ENCODE data around the gene NKG7. TPM values are rescaled to one million over a fixed set of nuclear protein-coding genes. Genes with fewer than 3 reads are reported as not detected.

Gene NKG7, protein sequence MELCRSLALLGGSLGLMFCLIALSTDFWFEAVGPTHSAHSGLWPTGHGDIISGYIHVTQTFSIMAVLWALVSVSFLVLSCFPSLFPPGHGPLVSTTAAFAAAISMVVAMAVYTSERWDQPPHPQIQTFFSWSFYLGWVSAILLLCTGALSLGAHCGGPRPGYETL
- not detected in 5 replicates for total RNA-seq (2022; extraction: Qiagen RNA extraction)

DNA sequence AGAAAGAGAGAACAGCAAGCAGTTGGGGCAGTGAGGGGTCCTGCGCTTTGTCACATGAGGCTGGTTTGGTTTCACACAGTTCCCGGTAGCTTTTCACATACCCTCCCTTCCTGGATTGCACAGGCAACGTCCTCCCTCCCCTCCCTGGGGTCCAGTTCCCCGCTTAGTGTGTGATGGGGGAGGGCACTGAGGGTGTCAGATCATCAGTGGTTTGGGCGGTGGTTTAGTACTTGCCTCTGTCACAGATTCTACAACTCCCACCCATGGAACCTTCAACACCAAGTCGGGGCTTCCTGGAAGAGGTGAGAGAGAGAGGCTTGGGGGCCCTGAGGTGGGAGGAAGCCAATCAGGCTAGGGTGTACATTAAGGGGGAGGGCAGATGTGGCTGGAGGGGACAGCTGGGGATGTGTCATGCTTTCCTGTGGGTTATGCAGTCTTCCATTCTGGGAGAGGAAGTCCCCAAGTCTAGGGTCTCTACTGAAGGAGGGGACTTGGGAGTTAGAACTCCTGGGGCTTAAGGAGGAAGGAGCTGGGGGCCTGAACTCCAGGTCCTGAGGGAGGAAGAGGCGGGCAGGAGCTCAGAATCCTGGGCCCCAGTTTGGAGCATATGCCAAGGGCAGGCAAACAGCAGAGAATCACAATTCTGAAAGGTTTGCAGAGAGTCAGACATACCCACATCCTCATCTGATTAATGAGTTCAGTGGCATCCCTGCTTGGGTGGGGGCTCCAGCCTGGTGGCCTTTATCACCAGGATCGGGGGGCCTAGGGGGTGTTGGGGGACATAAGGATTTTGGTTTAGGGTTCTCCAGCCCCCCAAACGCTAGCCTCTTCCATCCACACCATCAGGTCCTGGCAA, at the start of gene NKG7:
TSS of gene NKG7 (minus strand) at position 6 of the 856 bp plus-strand sequence. CDS start 119 bp downstream, outside the sequence.

DNA sequence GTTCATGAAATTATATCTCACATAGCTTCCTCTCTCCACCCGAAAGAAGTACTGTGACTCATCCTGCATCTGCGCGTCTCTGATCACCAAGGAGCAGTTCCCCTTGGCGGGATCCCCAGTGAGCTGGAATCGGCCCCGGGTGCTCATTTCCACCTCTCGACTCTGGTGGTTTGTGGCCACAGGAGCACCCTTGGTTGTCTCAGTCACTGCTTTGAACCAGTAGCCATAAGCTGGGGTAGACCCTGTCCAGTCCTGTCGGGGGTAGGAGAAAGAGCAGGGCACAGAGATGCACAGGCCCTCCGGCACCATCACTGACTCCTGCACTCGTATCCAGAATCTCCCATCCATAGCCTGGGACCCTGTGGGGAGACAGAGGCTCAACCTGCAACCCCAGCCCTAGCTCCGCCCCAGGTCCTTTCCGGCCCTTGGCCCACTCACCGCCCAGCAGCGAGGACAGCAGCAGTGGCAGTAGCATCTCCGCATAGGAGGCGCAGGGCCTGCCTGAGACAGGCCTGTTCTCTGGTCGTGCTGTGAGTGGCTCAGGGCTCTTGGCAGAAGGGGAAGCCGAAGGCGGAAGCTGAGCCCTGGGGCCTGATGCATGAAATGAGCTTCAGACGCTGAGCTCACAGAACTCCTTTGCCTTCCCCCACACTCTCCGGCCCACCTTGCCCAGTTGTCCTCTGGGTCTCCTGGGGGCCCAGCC, 44.8 kb upstream of the NKG7 start, which contains the start of gene SIGLEC10:
TSS of gene SIGLEC10 (minus strand) at position 536 of the 703 bp plus-strand sequence. CDS start at position 475, 61 bp downstream.

DNA sequence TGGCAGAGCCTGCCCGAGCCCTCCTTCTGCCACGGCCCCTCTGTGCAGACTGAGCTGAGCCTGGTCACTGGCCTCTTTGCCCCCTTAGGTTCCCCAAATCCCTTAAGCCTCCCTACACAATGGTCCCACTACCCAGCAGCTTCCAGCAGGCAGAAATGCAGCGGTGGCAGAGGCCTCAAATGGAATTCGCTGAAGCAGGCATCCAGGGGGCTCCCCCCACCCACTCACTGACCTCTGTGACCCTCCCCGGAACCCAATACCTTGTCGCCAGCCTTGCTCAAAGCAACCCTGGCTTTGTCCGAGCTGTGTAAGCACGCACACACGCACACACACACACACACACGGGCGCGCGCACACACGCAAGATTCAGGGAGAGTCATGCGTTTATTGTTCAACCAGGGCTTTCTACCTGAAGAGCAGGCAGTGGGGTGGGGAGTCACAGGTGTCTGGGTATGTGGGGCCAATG, 15.5 kb upstream of the NKG7 start, which contains the start of gene LIM2:
TSS of gene LIM2 (minus strand) at position 51 of the 466 bp plus-strand sequence. CDS start 531 bp downstream, outside the sequence.

DNA sequence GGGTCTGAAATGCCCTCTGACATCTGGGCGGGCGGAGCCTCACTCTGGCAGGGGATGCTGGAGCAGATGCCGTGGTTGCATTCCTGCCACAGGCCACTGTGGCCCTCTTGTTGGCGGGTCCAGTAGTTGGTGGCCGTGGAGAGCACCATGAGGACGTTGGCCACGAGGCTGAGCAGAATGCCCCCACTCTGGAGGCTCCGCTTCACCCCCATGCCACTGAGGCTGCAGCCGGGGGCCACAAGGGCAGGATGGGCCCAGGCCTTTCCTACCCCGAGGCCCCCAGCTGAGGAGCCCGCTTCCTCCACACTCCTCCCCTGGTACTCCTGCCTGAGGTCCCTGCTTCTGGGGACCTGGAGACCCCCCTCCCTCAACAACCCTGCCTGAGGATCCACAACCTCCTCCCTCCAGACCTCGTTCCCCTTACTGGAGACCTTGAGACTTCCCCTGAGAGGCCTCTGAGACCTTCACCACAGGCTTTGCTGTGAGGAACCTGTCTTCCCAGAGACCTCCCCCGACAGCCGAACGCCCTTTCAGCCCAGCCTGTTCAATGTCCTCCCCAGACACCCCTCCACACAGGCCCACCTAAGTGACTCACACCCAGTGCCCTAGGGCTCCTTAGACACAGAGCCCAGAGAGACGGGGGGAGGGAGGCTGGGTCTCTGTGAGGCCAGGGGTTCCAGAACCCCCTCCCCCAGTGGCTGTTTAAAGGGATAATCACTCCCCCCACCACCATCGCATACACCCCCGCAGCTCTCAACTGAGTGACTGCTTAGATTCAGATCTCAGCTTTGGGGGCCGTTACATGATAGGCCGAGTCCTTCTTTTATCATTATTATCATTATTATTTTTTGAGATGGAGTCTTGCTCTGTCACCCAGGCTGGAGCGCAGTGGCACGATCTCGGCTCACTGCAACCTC, 3.8 kb downstream of the NKG7 start, which contains the start of gene CLDND2:
TSS of gene CLDND2 (minus strand) at position 638 of the 917 bp plus-strand sequence. CDS start at position 212, 426 bp downstream.

DNA sequence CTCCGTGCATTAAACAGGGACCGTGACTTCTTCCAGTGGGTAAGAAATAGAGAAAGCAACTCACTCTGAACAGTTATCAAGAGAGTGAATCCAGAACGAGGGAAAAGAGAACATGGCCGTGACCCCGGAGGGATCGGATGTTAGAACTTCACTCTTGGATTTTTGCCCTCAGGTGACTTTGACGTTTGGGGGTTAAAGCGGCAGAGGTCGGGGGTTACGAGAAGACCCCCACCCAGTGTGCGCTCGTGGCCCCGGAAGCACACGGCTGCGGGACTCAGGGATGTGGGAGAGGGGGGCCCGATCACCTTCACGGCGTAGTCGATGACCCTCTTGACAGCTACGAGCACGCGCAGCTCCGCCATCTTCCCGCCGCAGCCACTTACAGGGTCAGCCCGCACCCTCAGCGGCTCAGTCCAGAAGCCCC, 6.5 kb downstream of the NKG7 start, which contains the start of gene ETFB:
TSS of gene ETFB (minus strand) at position 424 of the 424 bp plus-strand sequence. CDS start at position 362, 62 bp downstream.

DNA sequence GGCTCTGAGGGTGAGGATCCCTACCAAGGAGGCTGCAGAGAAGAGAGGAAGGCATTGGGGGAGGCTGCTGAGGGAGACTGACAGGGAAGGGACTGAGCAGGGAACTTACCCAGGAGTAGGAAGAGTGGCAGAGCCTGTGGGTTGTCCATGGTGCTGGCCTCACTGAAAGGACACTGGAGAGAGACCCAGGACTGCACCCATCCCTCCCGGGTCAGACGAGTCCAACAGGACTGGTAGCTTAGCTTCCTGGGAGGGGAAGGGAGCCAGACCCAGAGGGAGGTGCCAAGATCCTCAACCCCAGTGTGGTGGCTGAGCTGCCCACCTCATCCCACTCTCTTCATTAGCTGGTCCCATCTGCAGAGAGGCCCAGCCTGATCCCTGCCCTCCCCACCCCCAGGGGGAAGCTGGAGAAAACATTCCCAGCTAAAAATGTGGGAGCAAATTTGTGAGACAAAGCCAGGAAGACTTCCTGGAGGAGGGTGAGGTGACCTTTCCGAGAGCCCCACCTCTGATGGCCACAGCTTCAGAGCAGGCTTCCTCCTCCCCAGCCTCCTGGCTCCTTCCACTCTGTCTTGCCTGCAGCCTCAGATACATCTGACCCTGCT, 30.4 kb downstream of the NKG7 start, which contains the start of gene VSIG10L:
TSS of gene VSIG10L (minus strand) at position 164 of the 605 bp plus-strand sequence. CDS start at position 149, 15 bp downstream.

Other genes with a start within 250 kb of the NKG7 start
- not detected in 5 replicates for gene SIGLEC9, start 247.7 kb downstream of the NKG7 start, total RNA-seq (2022; extraction: Qiagen RNA extraction)
- not detected in 5 replicates for gene SIGLEC7, start 230.4 kb downstream of the NKG7 start, total RNA-seq (2022; extraction: Qiagen RNA extraction)
- gene CD33, start 147.6 kb downstream of the NKG7 start, total RNA-seq (2022; extraction: Qiagen RNA extraction): 0.44 TPM in 1 of 5 replicates, not detected in the others
- not detected in 5 replicates for gene SIGLECL1, start 121.6 kb downstream of the NKG7 start, total RNA-seq (2022; extraction: Qiagen RNA extraction)
- 0.02 to 0.05 TPM (median 0.03 TPM) in 4 of 5 replicates, not detected in the other for gene IGLON5, start 61.0 kb downstream of the NKG7 start, total RNA-seq (2022; extraction: Qiagen RNA extraction)
- 6.8 to 12.2 TPM (median 10.4 TPM) in 5 replicates for gene VSIG10L, start 30.5 kb downstream of the NKG7 start, total RNA-seq (2022; extraction: Qiagen RNA extraction)
- gene ETFB, start 6.3 kb downstream of the NKG7 start, total RNA-seq (2022; extraction: Qiagen RNA extraction): 221 to 254 TPM (median 236 TPM) in 5 replicates
- gene CLDND2, start 3.7 kb downstream of the NKG7 start, total RNA-seq (2022; extraction: Qiagen RNA extraction): 6.1 to 12.5 TPM (median 10.5 TPM) in 5 replicates
- not detected in 5 replicates for gene LIM2, start 15.3 kb upstream of the NKG7 start, total RNA-seq (2022; extraction: Qiagen RNA extraction)
- not detected in 5 replicates for gene C19orf84, start 17.9 kb upstream of the NKG7 start, total RNA-seq (2022; extraction: Qiagen RNA extraction)
- gene SIGLEC10, start 45.0 kb upstream of the NKG7 start, total RNA-seq (2022; extraction: Qiagen RNA extraction): 0.05 TPM in 1 of 5 replicates, not detected in the others
- gene SIGLEC8, start 85.8 kb upstream of the NKG7 start, total RNA-seq (2022; extraction: Qiagen RNA extraction): not detected in 5 replicates
- not detected in 5 replicates for gene CEACAM18, start 105.9 kb upstream of the NKG7 start, total RNA-seq (2022; extraction: Qiagen RNA extraction)
- gene SIGLEC12, start 129.1 kb upstream of the NKG7 start, total RNA-seq (2022; extraction: Qiagen RNA extraction): not detected in 5 replicates
- gene SIGLEC6, start 159.0 kb upstream of the NKG7 start, total RNA-seq (2022; extraction: Qiagen RNA extraction): not detected in 5 replicates
- 2.8 to 5.3 TPM (median 4.4 TPM) in 5 replicates for gene ZNF175, start 198.6 kb upstream of the NKG7 start, total RNA-seq (2022; extraction: Qiagen RNA extraction)